NCI-H345 treated with DMSO at 0.1 percent for 48 hours (cell line): ENCODE measurements around the gene MYZAP.

Experiments
- DNase-seq: peaks from one replicate; lab custom pipeline; 2025; ENCODE audit not compliant: unreplicated experiment; lab: John Stamatoyannopoulos, UW

Gene MYZAP

DNA sequence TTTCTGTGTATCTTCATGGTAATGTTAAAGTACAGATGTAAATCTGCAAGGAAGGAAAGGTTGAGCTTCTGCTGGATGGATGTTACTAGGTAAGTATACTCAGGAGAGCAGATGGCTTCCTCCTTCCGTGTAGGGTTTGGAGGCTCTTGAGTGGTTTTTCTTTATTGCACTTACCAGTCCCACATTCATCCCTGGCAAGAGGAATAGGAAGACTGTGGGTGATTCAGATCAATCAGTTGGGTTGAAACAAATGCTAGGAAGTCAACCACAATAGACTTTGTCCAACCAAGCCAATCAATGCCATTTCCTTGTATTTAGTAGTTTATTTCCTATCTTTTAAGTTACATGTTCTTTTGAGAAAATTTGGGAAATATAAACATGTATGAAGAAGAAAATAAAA, 26.6 kb downstream of the MYZAP start:
- no peak for DNase-seq

DNA sequence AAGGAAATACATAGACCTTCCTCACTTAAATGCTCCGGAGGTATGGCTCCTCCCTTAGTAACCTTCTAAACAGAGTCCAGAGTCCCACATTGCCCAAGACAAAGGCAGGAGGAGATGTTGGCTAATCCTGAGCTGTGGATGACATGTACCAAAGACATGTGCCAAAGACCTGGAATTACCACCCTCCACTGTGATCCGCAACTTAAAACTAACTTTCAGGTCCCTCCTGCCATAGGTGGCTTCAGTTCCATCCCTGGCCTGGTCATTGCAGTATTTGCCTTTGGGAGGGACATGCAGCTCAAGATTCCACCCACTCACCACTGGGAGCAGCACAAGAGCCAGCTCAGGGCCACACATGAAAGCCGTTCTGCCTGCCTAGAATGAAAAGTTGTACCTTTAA, 28.0 kb downstream of the MYZAP start:
- DNase-seq, result no peak

DNA sequence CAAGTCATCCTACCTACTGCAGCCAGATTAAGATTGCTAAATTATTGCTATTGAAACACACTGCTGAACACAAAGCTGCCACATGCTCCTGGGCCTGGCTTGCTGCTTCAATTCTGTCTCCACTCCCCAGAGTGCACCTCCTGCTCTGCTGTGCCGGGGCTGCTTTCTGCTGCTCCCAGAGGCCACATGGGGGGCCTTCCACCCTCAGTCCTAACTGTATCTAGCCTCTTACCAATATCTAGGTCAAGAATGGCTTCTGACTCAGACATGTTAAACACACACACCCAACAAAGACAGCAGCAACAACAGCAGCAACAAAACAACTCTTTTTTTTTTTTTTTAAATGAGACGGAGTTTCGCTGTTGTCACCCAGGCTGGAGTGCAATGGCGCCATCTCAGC, 33.0 kb downstream of the MYZAP start:
- DNase-seq, result no peak

DNA sequence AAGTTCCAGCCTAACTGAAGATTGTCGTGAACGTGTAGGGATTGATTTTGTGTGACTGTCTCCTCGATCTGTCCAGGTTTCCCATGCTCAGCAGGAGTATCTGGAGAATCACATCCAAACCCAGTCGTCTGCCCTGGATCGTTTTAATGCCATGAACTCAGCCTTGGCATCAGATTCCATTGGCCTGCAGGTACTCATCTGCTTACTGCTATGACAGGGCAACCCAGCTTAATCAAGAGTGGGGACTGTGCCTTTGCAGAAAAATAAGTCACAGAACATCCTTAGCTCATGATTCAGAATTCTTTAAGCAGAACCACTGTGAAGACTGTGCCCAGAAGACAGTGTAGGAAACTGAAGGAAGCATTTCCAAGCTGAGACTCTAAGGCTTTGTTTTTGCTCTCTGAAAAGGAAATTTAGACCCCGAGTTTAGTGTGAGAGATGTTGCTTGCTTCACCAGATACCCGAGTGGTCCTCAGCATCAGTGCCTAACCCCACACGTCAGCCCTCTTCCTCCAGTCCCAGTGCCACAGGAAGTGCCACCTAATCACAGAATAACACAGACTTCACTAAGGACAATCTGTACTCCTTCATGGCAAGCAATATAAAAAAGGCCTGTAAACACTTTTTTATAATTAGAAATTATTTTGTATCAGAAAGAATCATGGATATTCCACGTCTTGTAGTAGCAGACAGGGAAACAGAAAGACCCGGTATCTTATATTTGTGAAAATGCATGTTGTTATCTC, 34.2 kb downstream of the MYZAP start:
- DNase-seq, result no peak

DNA sequence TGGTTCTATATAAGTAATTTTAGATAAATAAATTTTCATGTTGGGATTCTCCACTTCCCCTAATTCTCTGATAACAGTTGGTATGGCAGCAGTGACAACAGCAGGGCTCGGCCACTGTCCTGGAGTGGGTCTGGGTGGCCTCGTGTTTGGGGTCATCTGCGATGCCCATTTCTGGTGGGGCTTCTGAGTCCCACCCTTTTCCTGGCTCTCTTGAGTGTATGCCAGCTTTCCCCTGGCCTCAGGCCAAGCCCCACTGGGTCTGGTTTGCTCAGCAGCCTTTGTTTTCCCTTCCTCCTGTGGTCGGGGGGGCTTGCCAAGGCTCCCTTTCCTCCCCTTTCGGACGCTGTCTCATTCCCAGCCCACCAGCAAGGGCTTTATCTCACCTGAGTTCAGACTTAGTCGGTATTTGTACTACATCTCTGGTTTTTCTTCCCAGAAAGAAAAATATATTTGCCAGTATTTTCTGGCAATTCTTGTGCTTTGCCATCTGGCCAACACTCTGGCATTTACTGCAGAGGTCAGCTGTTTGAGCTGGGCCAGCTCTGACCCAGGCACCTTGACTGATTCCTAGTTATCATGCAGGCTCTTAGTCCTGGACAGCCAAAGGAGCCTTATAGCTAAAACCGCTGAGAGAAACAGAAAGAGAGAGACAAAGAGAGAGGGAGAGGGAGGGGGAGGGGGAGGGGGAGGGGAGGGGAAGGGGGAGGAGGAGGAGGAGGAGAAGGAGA, 35.2 kb downstream of the MYZAP start:
- DNase-seq, result no peak

DNA sequence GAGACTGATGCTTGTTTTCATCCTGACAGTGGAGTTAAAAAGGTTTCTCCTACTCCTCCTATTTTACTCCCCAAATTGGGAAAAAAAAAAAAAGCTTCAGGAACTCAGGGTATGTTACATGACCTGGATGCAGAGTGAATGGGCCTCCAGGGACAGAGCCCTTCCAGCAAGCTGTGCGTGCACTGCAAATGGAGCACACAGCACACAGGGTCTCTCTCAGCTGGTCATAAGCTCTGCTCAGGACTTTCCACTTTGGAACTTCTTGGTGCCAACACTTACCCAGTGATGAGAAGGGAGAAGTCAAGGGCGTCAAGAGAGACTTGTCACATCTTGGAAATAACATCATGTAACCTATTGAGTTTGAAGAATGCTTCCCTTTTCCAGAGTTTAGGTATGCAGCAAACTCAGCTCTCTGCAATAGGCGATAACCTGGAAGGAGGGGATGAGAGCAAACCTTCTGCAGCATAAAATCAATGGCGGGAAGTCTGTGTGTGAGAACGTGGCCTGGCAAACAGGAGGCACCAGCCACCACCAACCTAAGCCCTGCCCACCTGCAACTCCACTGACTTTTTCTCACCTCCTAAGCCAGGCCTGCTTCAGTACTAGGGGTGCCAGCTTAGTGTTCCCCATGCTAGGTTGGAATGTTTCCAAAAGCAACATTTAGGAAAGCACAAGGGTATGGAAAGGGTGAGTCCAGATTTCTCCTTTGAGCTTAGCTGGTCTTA, 39.8 kb downstream of the MYZAP start:
- no peak for DNase-seq

DNA sequence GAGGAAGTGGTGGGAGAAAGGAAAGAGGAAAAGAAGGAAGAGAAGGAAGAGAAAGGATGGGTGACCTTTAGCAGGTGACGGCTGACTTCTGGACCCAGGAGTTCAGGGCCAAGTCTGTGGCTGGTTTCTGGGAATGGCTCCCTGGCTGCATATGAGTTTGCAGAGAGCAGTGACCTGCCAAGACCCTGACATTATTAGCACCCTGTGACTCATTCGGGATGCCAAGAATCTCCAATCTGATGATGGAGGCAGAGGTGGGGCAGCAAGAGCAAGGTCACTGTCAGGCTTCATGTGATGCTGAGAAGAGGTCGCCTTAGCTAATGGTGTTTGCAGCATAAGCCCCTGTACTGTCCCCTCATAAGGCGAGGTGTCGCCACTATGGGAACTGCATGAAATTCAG, 42.6 kb downstream of the MYZAP start:
- DNase-seq, result no peak

DNA sequence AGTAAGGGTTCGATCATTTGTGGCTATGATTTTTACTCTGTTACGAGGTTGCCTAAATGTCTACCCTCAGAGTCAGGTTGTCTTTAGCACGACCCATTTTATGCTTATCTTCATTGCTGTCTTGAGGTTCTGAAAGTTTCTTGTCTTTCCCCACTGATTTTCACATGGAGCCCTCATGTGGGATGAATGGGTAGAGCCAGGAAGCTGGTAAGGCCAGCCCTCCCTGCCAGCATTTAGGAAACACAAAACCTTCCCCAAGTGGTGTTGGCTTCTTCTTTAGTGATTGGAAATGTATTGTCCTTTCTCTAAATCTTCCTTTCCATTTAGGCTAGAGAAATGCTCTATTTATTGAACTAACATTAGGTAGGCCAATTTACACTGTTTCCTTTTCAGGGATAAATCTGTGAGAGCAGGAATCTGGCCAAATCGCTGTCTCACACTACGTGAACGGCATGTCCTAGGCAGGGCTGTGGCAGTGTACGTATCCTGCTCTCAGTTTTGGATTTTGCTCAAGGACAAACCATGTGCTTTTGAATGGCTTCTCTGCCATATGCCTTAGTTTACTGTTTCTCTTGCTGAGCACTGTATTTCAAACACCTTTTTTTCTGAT, 43.7 kb downstream of the MYZAP start:
- no peak for DNase-seq

DNA sequence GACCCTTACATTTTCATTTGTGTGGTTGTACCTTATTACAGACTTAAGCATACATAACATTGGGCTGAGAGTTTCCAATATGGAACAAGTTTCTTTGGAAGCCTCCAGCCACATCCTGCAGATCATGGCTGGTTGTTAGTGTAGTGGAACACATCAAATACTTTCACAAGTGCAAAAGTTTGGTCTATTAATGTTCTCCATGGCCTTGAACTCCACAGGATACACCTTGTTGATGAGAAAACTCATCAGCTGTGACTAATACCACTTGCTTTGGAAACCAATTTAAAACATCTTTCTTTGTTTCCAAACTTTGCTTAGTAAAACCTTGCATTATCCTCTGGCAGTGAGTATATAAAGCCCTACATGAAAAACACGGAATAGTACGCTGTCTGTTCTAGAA, 46.1 kb downstream of the MYZAP start:
- no peak for DNase-seq

DNA sequence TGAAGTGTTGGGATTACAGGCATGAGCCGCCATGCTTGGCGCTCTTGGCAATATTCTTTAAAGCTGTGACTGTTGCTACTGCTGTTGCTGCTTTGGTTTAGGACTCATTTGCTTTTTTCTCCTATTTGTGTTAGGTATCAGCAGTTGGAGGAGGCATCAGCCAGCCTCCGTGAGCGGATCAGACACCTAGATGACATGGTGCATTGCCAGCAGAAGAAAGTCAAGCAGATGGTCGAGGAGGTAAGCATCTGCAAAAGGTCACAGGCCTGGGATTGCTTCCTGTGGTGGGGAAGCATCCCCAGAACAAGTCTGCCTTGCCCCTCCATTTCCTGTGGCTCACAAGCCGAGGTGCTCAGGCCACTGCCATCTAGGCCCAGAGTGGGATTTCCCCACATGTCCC, 47.6 kb downstream of the MYZAP start:
- DNase-seq, result no peak

DNA sequence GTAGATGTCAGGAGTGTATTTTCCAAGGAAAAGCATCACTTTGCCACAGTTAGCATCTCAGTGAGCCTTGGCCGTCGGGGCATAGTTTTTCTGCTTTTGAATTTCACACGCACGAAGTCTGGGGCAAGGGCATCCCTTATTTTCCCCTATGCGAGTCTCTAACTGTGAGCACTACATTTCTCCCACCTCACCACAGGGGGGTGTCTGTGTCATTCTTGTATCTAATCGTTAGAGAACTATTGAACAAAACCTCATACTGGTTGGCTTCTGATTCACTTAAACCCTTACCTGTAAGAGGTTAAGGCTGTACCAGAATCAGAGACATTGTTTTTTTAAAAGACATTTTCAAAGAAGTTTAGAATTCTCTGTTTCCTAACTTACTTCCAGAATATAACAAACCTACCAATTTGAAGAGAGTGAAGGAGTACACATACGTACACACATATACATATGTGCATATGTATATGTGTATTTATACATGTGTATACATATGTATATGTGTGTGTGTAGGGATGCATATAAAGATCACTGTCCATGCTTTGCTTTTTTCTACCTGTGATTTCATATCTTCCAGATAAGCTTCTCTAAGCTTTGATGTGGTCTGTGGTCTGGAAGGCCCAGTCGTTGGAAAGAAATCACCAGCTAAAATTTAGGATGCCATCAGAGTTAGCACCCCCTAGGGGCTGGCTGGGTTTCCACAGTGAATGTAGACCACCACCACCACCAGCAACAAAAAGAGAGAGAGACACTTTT, 49.4 kb downstream of the MYZAP start:
- no peak for DNase-seq

DNA sequence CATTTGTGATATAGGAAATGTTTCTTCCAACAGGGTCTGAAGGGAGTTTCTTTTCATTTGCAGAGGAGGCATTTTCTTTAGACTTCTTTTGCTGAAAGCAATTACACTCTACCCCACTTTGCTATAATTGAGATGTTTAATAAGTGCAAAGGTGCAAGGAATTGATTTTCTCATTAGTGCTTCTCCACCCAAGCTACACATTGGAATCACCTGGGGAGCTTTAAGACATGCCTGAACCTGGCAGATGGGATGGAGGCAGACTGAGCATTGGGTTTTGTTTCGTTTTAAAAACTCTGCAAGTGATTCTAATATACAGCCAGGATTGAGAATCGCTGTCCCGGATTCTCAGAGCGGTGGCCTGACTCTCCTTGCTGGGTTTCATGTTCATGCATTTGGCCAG, 52.1 kb downstream of the MYZAP start:
- DNase-seq, result no peak

DNA sequence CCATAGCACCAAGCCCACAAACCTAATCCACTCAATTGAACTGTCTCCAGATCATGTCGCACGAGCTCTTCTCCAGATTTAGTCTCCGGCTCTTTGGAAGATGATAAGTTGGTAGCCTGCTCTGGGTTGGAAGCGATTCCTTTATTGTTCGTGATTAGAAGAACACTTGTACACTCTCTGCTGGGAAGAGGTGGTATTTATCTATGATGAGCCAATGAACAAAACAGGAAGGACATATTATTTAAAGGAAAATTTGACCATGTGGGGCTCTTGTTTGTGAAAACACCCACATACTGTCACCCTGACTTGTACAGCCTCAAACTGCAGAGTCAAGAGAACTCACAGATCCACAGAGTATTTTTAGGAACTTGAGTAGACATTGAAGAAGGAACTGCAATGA, 54.4 kb downstream of the MYZAP start:
- no peak for DNase-seq

DNA sequence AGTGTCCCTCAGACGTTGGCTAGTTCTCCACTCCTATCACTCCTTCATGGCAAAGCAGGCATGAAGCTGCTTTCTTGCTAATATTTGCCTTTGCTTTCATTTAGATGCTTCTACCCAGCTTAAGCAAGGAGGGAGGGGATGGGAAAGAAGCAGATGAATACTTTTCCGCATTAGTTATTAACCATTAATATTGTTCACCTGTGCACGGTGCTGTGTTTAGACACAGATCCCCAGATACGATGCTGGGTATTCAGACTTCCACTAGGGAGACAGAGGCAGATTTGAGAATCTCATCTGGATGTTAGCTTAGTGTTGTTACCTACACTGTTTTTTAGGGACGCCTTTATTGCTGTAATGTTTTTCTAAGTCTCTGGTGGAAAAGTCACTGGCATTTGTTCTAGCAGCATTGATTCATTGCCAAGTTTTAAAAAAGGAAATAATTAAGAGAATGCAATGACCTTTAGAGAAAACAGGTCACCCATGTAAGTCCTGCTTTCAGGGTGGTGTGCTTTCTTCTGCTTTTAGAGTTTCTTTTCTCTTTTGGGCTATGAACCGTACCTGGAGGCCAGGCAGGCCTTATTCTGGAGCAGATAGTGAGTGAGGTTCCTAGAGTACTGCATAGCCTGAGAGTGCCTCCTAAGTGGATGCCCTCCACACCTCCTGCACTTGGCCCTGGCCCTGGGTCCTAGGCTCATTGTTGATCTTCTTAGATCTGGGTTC, 55.5 kb downstream of the MYZAP start:
- DNase-seq, result no peak

DNA sequence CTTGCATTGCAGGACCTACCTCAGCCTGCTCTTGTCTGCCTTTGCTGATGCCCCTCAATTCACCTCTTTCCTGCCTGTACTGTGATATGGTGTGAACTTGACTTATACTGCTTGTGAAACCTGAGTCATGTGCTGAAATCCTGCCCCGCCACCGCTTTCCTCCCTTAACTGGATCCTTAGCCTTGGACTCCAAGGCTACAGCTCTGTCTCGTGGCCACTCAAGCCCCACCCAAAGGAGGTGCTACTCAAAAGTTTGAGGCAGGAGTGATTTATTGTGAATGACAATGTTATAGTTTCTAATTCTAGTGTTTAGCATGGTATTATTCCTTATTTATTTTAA, 56.1 kb downstream of the MYZAP start:
- no peak for DNase-seq

DNA sequence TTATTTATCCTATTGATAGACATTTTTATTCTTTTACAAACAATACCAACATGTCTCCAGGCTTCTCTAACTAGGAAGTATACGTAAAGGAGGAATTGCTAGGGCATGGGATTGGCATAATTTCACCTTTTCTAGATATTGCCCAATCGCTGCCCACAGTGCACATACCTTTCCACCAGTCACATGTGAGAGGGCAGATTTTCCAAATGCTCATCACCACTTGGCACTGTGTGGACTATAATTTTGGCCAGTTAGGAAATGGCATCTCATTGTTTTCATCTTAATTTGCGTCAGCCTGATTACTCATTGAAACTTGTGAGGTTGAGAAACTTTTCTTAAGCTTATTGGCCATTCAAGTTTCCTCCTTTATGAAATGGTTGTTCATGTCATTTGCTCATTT, 57.4 kb downstream of the MYZAP start:
- no peak for DNase-seq

DNA sequence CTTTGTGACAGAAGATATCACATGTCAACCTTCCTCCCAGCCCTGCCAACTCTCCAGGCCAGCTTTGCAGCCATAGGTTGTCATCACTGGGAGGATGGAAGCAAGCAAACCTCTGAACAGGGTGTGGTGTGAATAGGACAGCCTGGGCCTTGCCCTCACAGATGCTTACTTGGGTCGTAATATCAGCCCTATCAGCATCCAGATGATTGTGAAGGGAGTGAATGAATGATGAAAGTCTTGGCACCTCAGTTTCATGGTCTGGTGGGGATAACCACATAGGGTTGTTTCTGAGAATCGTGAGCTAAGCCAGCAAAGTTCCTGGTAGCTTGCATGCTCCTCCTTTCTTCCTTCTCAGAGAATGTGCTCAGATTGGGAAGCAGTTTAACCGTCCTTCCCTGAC, 59.7 kb downstream of the MYZAP start:
- DNase-seq, result no peak

DNA sequence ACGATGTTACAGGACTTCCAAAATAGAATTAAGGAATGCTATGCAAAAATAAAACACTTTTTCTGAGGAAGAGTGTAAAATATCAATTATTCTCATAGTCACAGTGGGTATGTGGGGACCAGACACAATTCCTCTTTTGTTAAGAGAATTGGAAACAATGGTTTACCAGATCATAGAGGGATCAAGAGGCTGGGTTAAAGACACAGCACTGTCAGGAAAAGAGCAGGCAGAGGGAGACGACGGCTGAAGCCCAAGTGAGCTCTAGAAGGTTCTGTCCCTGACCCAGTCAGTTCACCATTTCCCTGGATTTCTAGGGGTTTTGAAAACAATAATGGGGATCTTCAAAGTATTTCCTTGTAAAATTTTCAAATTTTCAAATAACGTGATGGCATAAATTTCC, 60.8 kb downstream of the MYZAP start:
- no peak for DNase-seq

DNA sequence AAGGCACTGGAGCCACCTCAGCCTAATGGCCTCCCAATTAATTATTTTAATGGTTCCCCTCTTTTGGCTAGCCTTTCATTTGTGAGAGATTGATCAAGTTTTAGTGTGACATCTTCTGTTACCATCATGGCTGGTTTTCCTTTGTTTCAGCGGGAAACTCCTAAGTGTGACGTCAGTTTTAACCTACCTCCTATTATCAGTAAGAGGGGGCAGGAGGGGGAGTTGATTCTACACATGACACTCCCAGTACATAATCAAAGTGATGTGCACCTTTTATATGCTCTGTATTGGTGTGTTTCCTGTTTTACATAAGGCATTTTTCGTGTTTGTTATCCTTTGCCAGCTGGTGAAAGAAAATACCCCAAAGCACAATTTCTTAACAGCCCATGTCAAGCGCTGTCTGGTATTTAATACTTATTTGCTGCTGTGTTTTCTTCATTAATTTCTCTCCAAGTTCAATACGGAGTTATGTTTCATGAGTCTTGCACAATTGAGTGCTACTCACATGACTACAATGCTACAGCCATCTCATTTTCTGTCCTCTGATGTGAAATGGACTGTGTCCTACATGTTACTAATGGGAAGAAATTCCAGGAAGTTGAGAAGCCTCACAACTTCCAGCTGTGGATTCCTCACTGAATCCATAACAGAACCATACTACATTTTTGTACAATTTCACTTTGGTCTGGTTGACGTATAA, 62.6 kb downstream of the MYZAP start:
- DNase-seq, result no peak

DNA sequence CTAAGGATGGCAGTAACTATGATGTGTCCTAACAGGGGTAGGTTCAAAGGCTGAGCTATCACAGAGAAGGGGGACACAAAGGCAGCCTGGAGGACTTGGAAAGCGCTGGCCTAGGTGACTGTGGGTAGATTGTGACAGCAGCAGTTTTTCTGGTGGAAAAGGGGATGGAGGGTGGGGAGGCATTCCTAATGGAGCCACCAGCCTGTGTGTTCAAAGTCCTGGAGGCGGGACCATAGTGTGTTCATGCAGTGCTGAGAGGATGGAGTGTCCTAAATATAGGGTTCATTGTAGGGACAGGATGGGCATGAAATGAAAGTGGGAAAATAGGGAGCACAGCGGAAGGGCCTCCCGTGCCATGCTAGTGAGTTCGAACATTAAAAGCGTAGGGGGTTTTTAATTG, 63.3 kb downstream of the MYZAP start:
- DNase-seq, result no peak
